Measurements from ENCODE around the gene AP1S1. TPM values are rescaled to one million over a fixed set of nuclear protein-coding genes. Genes with fewer than 3 reads are reported as not detected.
A peak's percentile ranks its signal among the peaks of the same experiment; 100 is the strongest.

Gene AP1S1
- total and polyA plus RNA-seq, 9 of the 15 experiments (the other 6 are each of a cell fraction or from before 2014, with no cell fraction given): 4.4 to 149 (median 89.4) TPM

DNA sequence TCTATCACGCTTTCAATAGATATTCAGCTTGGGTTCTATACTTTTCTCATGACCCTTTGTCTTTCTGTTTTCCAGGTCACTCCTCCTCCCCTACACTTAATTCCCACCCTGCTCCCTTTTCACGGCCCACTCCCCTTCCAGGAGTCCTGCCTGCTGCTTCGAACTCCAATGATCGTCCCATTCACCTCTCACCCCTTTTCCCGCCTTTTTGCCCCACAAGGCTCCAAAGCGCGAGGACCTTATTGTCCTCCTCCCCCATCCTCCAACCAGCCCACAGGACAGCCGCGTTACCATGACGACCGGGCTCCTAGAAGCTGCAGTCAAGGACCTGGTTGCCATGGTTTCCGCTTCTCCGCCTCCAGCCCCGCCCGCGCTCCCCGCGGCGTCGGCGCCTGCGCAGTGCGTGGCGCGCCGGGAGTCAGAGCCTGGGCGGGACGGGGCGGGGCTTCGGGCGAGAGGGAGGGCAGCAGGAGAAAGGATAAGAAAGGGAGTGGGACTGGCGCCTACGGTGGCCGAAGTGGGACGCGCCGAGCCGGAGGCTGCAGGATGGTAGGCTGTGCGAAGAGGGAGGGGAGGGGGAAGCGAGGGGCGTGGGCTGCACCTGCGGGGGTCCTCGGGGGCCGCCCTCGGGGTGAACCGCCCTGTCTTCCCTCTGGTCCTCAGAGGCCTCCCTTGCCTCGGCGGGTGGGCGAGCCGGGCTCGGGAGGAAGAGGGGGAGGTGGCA is at the start of gene AP1S1 (continued):
- TF ChIP-seq, protein P1, sequence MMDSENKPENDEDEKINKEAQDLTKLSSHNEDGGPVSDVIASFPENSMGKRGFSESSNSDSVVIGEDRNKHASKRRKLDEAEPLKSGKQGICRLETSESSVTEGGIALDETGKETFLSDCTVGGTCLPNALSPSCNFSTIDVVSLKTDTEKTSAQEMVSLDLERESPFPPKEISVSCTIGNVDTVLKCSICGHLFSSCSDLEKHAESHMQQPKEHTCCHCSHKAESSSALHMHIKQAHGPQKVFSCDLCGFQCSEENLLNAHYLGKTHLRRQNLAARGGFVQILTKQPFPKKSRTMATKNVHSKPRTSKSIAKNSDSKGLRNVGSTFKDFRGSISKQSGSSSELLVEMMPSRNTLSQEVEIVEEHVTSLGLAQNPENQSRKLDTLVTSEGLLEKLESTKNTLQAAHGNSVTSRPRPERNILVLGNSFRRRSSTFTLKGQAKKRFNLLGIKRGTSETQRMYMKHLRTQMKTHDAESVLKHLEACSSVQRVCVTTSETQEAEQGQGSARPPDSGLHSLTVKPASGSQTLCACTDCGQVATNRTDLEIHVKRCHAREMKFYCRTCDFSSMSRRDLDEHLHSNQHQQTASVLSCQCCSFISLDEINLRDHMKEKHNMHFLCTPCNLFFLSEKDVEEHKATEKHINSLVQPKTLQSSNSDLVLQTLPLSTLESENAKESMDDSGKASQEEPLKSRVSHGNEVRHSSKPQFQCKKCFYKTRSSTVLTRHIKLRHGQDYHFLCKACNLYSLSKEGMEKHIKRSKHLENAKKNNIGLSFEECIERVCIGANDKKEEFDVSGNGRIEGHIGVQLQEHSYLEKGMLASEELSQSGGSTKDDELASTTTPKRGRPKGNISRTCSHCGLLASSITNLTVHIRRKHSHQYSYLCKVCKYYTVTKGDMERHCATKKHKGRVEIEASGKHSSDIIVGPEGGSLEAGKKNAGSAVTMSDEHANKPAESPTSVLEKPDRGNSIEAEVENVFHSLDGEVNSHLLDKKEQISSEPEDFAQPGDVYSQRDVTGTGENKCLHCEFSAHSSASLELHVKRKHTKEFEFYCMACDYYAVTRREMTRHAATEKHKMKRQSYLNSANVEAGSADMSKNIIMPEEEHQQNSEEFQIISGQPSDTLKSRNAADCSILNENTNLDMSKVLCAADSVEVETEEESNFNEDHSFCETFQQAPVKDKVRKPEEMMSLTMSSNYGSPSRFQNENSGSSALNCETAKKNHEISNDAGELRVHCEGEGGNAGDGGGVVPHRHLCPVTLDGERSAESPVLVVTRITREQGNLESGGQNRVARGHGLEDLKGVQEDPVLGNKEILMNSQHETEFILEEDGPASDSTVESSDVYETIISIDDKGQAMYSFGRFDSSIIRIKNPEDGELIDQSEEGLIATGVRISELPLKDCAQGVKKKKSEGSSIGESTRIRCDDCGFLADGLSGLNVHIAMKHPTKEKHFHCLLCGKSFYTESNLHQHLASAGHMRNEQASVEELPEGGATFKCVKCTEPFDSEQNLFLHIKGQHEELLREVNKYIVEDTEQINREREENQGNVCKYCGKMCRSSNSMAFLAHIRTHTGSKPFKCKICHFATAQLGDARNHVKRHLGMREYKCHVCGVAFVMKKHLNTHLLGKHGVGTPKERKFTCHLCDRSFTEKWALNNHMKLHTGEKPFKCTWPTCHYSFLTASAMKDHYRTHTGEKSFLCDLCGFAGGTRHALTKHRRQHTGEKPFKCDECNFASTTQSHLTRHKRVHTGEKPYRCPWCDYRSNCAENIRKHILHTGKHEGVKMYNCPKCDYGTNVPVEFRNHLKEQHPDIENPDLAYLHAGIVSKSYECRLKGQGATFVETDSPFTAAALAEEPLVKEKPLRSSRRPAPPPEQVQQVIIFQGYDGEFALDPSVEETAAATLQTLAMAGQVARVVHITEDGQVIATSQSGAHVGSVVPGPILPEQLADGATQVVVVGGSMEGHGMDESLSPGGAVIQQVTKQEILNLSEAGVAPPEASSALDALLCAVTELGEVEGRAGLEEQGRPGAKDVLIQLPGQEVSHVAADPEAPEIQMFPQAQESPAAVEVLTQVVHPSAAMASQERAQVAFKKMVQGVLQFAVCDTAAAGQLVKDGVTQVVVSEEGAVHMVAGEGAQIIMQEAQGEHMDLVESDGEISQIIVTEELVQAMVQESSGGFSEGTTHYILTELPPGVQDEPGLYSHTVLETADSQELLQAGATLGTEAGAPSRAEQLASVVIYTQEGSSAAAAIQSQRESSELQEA (IDR thresholded peaks at IDR 0.05; ENCODE audit: low read depth): peak; percentile 95
- no peak for TF ChIP-seq HIVEP1 (CRISPR knock-in tag; IDR thresholded peaks at IDR 0.05)
- no peak for TF ChIP-seq SIN3A (IDR thresholded peaks at IDR 0.05; ENCODE audit: borderline replicate concordance in 2 of 2, control insufficient read depth in 1 of 2, low read depth in 2 of 2, low read length in 2 of 2)
- TF ChIP-seq, protein P2, sequence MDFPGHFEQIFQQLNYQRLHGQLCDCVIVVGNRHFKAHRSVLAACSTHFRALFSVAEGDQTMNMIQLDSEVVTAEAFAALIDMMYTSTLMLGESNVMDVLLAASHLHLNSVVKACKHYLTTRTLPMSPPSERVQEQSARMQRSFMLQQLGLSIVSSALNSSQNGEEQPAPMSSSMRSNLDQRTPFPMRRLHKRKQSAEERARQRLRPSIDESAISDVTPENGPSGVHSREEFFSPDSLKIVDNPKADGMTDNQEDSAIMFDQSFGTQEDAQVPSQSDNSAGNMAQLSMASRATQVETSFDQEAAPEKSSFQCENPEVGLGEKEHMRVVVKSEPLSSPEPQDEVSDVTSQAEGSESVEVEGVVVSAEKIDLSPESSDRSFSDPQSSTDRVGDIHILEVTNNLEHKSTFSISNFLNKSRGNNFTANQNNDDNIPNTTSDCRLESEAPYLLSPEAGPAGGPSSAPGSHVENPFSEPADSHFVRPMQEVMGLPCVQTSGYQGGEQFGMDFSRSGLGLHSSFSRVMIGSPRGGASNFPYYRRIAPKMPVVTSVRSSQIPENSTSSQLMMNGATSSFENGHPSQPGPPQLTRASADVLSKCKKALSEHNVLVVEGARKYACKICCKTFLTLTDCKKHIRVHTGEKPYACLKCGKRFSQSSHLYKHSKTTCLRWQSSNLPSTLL (IDR thresholded peaks at IDR 0.05): 0 out of 2 replicates have a peak, but pooled peaks have one; percentile 14
- TF ChIP-seq ZNF586 (CRISPR knock-in tag; conservative IDR thresholded peaks at IDR 0.05): no peak
- TF ChIP-seq, protein P3, sequence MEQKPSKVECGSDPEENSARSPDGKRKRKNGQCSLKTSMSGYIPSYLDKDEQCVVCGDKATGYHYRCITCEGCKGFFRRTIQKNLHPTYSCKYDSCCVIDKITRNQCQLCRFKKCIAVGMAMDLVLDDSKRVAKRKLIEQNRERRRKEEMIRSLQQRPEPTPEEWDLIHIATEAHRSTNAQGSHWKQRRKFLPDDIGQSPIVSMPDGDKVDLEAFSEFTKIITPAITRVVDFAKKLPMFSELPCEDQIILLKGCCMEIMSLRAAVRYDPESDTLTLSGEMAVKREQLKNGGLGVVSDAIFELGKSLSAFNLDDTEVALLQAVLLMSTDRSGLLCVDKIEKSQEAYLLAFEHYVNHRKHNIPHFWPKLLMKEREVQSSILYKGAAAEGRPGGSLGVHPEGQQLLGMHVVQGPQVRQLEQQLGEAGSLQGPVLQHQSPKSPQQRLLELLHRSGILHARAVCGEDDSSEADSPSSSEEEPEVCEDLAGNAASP (IDR thresholded peaks at IDR 0.05): no peak
- TF ChIP-seq HLTF (IDR thresholded peaks at IDR 0.05): peak; percentile 27; the same call in 1 of the 2 replicates
- TF ChIP-seq ZNF561 (CRISPR knock-in tag; conservative IDR thresholded peaks at IDR 0.05): no peak
- TF ChIP-seq, protein P4, sequence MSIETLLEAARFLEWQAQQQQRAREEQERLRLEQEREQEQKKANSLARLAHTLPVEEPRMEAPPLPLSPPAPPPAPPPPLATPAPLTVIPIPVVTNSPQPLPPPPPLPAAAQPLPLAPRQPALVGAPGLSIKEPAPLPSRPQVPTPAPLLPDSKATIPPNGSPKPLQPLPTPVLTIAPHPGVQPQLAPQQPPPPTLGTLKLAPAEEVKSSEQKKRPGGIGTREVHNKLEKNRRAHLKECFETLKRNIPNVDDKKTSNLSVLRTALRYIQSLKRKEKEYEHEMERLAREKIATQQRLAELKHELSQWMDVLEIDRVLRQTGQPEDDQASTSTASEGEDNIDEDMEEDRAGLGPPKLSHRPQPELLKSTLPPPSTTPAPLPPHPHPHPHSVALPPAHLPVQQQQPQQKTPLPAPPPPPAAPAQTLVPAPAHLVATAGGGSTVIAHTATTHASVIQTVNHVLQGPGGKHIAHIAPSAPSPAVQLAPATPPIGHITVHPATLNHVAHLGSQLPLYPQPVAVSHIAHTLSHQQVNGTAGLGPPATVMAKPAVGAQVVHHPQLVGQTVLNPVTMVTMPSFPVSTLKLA (conservative IDR thresholded peaks at IDR 0.05): peak in 1 of 2 experiments; percentile 52; a peak in 1 of 4 replicates
- TF ChIP-seq RFX5 (IDR thresholded peaks at IDR 0.05; ENCODE audit: low read depth, low read length): no peak
- TF ChIP-seq, protein P5, sequence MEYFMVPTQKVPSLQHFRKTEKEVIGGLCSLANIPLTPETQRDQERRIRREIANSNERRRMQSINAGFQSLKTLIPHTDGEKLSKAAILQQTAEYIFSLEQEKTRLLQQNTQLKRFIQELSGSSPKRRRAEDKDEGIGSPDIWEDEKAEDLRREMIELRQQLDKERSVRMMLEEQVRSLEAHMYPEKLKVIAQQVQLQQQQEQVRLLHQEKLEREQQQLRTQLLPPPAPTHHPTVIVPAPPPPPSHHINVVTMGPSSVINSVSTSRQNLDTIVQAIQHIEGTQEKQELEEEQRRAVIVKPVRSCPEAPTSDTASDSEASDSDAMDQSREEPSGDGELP (CRISPR knock-in tag; IDR thresholded peaks at IDR 0.05; ENCODE audit: borderline replicate concordance): peak; percentile 61
- TF ChIP-seq CHD1 (IDR thresholded peaks at IDR 0.05; ENCODE audit: low read length): no peak
